Caco-2 (cell line): ENCODE results near the gene PCGF3. TPM values are rescaled to one million over a fixed set of nuclear protein-coding genes. Genes with fewer than 3 reads are reported as not detected.

ENCODE experiments used
- BruUV-seq: library from RNA; stranded (reverse); fragments of 400-500 nt; replicated peaks from 2 replicates; lab custom pipeline; 2021; lab: Mats Ljungman, UMichigan
- CTCF ChIA-PET: fragments of 300-600 bp; sonication (Branson Sonifier 250); formaldehyde crosslinking; loops from one replicate; lab custom pipeline; 2022; ENCODE audit warnings: antibody characterized with exemption; lab: Charles Lee
- POLR2A ChIA-PET: fragments of 300-600 bp; sonication (Branson Sonifier 250); formaldehyde crosslinking; loops from one replicate; lab custom pipeline; 2022; ENCODE audit warnings: antibody characterized with exemption; lab: Charles Lee
- DNase-seq, 2 experiments: peaks; one replicate each; pipeline versions ENCODE4 v3.0.0 to v3.0.0-alpha.2; 2020 to 2022
- H3K27me3 ChIP-seq: replicated peaks from 2 replicates; pipeline ENCODE4 v1.6.0; 2011; ENCODE audit warnings: low read length; ENCODE audit not compliant: control insufficient read depth, insufficient read depth
- H3K36me3 ChIP-seq: 2 replicates; pipeline ENCODE4 v1.5.1; 2011; ENCODE audit warnings: low read length; ENCODE audit not compliant: control insufficient read depth, insufficient read depth
- H3K4me1 ChIP-seq: fragments of 250-450 bp; sonication (Bioruptor Pico); 2 replicates; pipeline ENCODE4 v1.5.1; 2020; ENCODE audit warnings: mild to moderate bottlenecking
- H3K4me3 ChIP-seq: 2 replicates; pipeline ENCODE4 v1.5.1; 2011; ENCODE audit warnings: low read depth, mild to moderate bottlenecking, control low read depth, low read length
- H3K9me3 ChIP-seq: fragments of 250-450 bp; sonication (Bioruptor Pico); 2 replicates; pipeline ENCODE4 v1.5.1; 2020; ENCODE audit warnings: mild to moderate bottlenecking, moderate library complexity
- H3K27ac Mint-ChIP-seq: one replicate; pipeline ENCODE4 v1.8.0; 2022; ENCODE audit warnings: mixed read lengths; ENCODE audit not compliant: unreplicated experiment
- H3K27me3 Mint-ChIP-seq: one replicate; pipeline ENCODE4 v1.8.0; 2022; ENCODE audit warnings: mixed read lengths; ENCODE audit not compliant: insufficient read depth, unreplicated experiment
- H3K36me3 Mint-ChIP-seq: one replicate; pipeline ENCODE4 v1.8.0; 2022; ENCODE audit warnings: mild to moderate bottlenecking, mixed read lengths; ENCODE audit not compliant: insufficient read depth, unreplicated experiment
- H3K4me1 Mint-ChIP-seq: one replicate; pipeline ENCODE4 v1.8.0; 2022; ENCODE audit warnings: low read depth, mixed read lengths; ENCODE audit not compliant: unreplicated experiment
- H3K4me3 Mint-ChIP-seq: one replicate; pipeline ENCODE4 v1.8.0; 2022; ENCODE audit warnings: mild to moderate bottlenecking, moderate library complexity, mixed read lengths; ENCODE audit not compliant: unreplicated experiment
- H3K9me3 Mint-ChIP-seq: one replicate; pipeline ENCODE4 v1.8.0; 2022; ENCODE audit warnings: mixed read lengths; ENCODE audit not compliant: unreplicated experiment
- CTCF ChIP-seq, 2 experiments: fragments of 200-600 bp in 1 of 2; IDR thresholded peaks; 1 replicate in 1 of 2; 2 replicates in 1 of 2; pipeline versions ENCODE4 v1.5.1 to v1.8.0; 2011 to 2022; ENCODE audit warnings: antibody characterized with exemption in 1 of 2, control low read depth in 1 of 2, inconsistent platforms in 1 of 2, low read depth in 1 of 2, low read length in 1 of 2, mild to moderate bottlenecking in 1 of 2, moderate library complexity in 1 of 2; ENCODE audit not compliant: insufficient read depth in 1 of 2, severe bottlenecking in 1 of 2, unreplicated experiment in 1 of 2
- intact Hi-C: fragments of 100-400 bp; cut with micrococcal nuclease; formaldehyde crosslinking; loops from one replicate; pipeline ENCODE4 v1.10.0; 2022; ENCODE audit not compliant: unreplicated experiment
- total RNA-seq: library from RNA; stranded (reverse); gene quantifications from 2 replicates; pipeline ENCODE4 v1.2.3, GENCODE V29; 2022

PCGF3 gene
- total RNA-seq, 1 experiment from 2014 or later, result 38.0 TPM

DNA sequence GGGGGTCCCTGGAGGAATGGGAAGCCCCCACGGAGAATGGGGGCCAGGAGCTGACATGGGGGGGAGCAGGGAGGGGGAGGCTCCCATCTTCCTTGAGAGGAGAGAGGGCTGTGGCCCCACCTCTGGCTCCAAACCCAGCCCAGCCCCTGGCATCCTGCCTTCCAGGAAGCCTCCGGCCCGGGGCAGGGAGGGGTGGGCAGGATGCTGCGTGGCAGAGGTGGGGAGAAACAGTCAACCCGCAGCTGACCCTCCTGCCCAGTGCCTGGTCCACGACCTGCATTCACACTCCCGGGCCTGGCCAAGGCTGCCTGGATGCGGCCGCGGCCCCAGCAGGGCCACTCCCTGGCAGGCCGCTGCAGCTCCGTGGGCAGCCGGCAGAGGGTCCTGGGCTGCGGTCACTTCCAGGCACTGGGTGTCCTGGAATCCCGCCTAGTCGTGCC, 81.2 kb downstream of the PCGF3 start:
- H3K36me3 Mint-ChIP-seq, result peaks cover 61% of the 10 kb centered on the region
- H3K9me3 Mint-ChIP-seq, result no peaks in the 10 kb centered on the region
- Histone ChIP-seq H3K36me3 (no peaks in the 10 kb centered on the region), H3K4me1 (peaks cover 6% of the 10 kb centered on the region), H3K9me3 (no peaks in the 10 kb centered on the region), H3K27me3 (no peaks in the 10 kb centered on the region), H3K4me3 (no peak overlapping the region)
- H3K27me3 Mint-ChIP-seq, result no peaks in the 10 kb centered on the region
- intact Hi-C loops, result no loop called here
- peaks cover 36% of the 10 kb centered on the region for H3K4me1 Mint-ChIP-seq
- no peak for DNase-seq
- TF ChIP-seq CTCF (IDR thresholded peaks at IDR 0.05; ENCODE audit: insufficient read depth in 1 of 2, low read depth in 1 of 2, low read length in 1 of 2, severe bottlenecking in 1 of 2, unreplicated experiment in 1 of 2), result no peak
- ChIA-PET POLR2A (no interaction called here), CTCF (no interaction called here)
- no TSS peak for BruUV-seq
- peak overlapping the region; percentile 48 for H3K27ac Mint-ChIP-seq
- no peak overlapping the region for H3K4me3 Mint-ChIP-seq

- ChIA-PET POLR2A (no interaction called here), CTCF (no interaction called here)
- H3K36me3 Mint-ChIP-seq, result peaks cover 57% of the 10 kb centered on the region
- H3K4me3 ChIP-seq, result no peak overlapping the region
- peak overlapping the region; percentile 48 for H3K27ac Mint-ChIP-seq
- intact Hi-C loops, result no loop called here
- H3K9me3 Mint-ChIP-seq, result no peaks in the 10 kb centered on the region
- peaks cover 30% of the 10 kb centered on the region for H3K4me1 Mint-ChIP-seq
- no TSS peak for BruUV-seq
- no peaks in the 10 kb centered on the region for H3K36me3 ChIP-seq
- TF ChIP-seq CTCF (IDR thresholded peaks at IDR 0.05; ENCODE audit: insufficient read depth in 1 of 2, low read depth in 1 of 2, low read length in 1 of 2, severe bottlenecking in 1 of 2, unreplicated experiment in 1 of 2), result no peak
- no peak overlapping the region for H3K4me3 Mint-ChIP-seq
- no peaks in the 10 kb centered on the region for H3K27me3 Mint-ChIP-seq
- no peaks in the 10 kb centered on the region for H3K27me3 ChIP-seq
- no peak for DNase-seq
- H3K4me1 ChIP-seq, result peaks cover 6% of the 10 kb centered on the region
- no peaks in the 10 kb centered on the region for H3K9me3 ChIP-seq
Measured at GRCh38 chr4:787561-787981, 81.9 kb downstream of the PCGF3 start.

DNA sequence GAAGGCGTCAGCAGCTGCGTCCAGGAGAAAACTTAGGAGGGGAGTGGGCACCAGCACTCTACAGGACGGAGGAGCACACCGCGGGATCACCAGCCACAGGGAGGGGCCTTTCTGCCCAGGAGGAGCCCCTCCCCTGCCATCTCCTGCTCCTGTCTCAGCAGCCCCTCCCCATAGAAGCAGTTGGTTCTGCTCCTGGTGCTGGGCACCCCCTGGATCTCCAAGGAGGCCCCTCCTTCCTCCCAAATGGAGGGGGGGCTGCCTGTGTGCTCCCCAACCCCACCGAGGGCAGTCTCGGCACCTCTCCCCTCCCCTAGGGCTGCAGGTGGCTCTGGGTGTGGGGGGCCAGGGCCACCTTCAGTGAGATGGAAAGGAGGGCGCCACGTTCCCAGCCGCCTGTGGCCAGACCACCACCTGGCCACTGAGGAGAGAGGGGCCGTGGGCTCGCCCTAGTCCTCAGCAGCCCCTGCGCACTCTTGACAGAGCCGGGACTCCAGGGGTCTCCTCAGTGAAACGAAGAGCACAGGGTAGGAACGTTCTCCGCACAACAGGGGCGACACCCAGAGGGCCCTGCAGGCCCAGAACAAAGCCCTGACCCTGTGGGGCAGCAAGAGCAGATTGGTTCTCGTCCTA, 82.5 kb downstream of the PCGF3 start:
- no peaks in the 10 kb centered on the region for H3K9me3 Mint-ChIP-seq
- no peak overlapping the region for H3K27ac Mint-ChIP-seq
- Histone ChIP-seq H3K9me3 (no peaks in the 10 kb centered on the region), H3K27me3 (no peaks in the 10 kb centered on the region), H3K4me1 (peaks cover 6% of the 10 kb centered on the region), H3K4me3 (no peak overlapping the region), H3K36me3 (no peaks in the 10 kb centered on the region)
- H3K4me3 Mint-ChIP-seq, result no peak overlapping the region
- intact Hi-C loops, result no loop called here
- BruUV-seq, result no TSS peak
- H3K4me1 Mint-ChIP-seq, result peaks cover 25% of the 10 kb centered on the region
- H3K36me3 Mint-ChIP-seq, result peaks cover 59% of the 10 kb centered on the region
- no peak for DNase-seq
- POLR2A ChIA-PET, result no interaction called here
- CTCF ChIA-PET, result no interaction called here
- no peaks in the 10 kb centered on the region for H3K27me3 Mint-ChIP-seq
- TF ChIP-seq CTCF (IDR thresholded peaks at IDR 0.05; ENCODE audit: insufficient read depth in 1 of 2, low read depth in 1 of 2, low read length in 1 of 2, severe bottlenecking in 1 of 2, unreplicated experiment in 1 of 2), result no peak
